GM12801 (cell line): ENCODE results near the gene NPC1.

ENCODE experiments used
- TF ChIP-seq, protein P1 (sequence below): IDR thresholded peaks from one replicate; pipeline ENCODE4 v1.5.1; 2011; ENCODE audit warnings: control low read depth; ENCODE audit not compliant: insufficient read length; ENCODE audit errors: extremely low read depth

Gene NPC1

DNA sequence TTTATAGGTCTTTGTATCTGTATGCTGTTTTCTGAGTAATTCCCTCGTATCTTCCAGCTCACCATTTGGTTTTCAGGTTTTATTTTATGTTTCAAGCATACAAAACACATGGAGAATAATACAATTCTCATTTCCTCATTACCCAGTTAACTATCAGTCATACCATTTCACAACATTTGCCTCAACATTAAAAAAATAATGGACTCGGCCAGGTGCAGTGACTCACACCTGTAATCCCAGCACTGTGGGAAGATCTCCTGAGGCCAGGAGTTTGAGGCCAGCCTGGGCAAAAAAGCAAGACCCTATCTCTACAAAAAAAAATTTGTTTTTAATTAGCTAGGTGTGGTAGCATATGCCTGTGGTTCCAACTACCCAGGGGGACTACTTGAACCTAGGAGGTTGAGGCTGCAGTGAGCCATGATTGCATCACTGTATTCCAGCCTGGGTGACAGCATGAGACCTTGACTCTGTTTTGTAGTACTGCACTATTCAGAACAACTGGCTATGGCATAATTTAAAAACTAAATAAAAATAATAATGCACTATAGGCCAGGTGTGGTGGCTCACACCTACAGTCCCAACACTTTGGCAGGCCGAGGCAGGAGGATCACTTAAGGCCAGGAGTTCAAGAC lies 20.3 kb downstream of the NPC1 start:
- TF ChIP-seq, protein P1, sequence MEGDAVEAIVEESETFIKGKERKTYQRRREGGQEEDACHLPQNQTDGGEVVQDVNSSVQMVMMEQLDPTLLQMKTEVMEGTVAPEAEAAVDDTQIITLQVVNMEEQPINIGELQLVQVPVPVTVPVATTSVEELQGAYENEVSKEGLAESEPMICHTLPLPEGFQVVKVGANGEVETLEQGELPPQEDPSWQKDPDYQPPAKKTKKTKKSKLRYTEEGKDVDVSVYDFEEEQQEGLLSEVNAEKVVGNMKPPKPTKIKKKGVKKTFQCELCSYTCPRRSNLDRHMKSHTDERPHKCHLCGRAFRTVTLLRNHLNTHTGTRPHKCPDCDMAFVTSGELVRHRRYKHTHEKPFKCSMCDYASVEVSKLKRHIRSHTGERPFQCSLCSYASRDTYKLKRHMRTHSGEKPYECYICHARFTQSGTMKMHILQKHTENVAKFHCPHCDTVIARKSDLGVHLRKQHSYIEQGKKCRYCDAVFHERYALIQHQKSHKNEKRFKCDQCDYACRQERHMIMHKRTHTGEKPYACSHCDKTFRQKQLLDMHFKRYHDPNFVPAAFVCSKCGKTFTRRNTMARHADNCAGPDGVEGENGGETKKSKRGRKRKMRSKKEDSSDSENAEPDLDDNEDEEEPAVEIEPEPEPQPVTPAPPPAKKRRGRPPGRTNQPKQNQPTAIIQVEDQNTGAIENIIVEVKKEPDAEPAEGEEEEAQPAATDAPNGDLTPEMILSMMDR: no peak

DNA sequence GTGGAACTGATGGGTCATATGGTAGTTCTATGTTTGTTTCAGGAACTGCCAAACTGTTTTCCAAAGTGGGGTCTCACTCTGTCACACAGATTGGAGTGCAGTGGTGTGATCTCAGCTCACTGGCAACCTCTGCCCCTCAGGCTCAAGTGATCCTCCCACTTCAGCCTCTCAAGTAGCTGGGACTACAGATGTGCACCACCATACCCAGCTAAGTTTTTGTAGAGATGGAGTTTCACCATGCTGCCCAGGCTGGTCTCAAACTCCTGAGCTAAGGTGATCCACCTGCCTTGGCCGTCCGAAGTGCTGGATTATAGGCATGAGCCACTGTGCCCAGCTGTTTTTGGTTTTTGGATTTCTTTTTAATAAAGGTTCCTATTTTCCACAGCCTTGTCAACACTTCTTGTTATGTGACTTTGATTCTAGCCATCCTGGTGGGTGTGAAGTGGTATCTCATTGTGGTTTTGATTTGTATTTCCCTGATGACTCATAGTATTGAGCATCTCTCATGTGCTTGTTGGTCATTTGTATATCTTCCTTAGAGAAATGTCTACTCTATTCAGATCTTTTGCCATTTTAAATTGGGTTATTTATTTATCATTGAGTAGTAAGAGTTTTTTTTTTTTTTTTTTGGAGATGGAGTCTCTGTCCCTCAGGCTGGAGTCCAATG lies 22.8 kb downstream of the NPC1 start:
- TF ChIP-seq, protein P1: no peak

DNA sequence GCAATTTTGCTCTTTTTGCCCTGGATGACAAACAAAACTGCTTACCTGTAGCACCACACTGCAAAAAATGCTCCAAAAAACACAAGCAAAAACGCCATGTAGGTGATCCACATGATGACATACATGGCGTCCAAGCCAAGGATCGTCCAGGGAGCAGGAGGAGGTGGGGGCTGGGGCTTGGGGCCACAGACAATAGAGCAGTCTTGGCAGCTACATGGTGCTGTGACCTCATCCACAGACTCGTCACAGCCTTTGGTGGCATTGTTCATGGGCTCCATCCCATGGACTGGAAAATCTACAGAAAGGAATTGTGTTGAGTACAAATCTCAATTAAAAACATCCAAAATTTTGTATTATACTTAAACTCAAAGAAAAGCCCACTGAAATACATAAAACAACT lies 26.1 kb downstream of the NPC1 start:
- TF ChIP-seq, protein P1: no peak

DNA sequence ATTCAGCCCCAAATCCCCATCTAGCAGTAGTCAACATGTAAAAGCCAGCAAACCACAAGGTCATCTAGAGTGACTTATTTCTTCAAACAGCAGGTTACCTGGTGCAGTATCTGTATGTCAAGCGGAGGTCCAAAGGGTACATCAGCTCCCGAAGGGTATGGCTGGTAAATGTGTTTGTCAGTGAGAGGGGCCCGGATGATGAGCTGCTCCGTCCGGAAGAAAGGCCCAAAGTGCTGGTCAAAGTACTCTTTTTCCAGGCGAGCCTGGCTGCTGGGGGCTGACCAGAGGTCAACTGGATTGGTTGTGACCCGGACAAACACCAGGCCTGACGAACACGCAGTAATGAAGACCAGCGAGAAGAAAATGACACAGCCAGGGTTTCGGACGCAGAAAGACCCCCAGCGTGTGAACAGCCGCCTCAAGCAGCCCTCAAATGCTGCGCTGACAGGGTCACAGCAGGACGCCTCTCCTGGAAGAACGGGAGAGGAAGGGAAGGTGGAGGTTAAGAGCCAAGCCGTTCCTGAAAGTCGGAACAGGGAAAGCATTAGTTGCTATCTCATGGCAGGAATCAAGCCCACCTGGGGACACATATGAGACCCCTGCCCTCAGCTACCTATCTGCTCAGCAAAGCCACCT lies 30.0 kb downstream of the NPC1 start:
- TF ChIP-seq, protein P1: no peak

DNA sequence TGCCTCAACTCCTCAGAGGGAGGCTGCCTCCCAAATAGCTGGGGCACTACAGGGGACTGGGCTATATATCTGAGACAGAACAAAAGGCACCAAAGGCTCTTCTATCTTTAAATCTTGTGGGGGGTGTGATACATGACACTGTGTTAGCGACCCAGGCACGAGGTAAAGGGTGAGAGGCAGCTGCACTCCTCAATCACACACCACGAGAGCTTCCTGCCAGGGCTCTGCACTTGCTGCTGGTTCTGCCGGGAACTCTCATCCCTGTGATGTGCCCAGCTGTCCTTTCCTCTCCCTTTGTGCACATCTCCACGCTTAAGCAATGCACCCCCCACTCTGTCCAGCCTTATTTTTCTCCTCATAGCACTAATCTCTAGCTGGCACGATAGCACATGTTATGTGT lies 32.4 kb downstream of the NPC1 start:
- TF ChIP-seq, protein P1: no peak

DNA sequence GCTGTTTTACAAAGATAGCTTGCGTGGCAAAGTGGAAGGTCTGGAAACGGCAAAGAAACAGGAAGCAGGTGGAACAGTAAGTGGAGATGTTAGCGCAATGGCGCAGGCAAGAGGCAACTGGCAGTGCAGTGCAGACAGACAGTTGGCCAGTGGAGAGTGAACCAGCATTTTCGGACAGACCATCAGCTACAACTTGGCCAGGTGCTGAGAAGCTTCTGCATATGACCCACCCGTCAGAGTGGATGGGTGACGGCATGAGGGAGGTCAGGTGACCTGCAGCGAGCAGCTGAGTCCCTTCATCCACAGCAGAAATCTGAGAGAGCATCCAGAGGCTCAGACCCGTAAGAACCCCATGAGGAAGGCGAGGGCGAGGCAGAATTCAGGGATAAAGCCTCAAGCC lies 33.8 kb downstream of the NPC1 start:
- TF ChIP-seq, protein P1: no peak

DNA sequence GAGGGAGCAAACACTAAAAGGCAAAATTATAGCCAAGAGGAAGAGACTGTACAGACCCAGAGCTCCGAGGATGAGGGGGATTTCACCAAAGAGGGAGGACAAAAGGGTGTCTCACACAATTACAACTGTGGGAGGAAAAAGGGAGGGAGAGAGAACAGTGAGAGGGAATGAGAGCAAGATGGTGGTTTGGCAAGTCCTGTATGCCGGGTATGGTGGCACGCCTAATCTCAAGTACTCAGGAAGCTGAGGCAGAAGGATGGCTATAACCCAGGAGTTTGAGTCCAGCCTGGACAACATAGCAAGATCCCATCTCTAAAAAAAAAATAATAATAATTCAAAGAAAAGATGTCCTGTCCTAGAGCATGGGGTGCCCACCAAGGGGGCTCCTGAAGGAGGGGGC lies 34.3 kb downstream of the NPC1 start:
- TF ChIP-seq, protein P1: no peak
